K562 (cell line): ENCODE results near the gene WFIKKN1. TPM values are rescaled to one million over a fixed set of nuclear protein-coding genes. Genes with fewer than 3 reads are reported as not detected.

Experiments used
- CBFA2T3 ChIP-seq: fragments of 450-650 bp; IDR thresholded peaks from 2 replicates; pipeline ENCODE4 v1.6.1; 2017
- CTCF ChIP-seq, 3 experiments: IDR thresholded peaks in 2 of 3; conservative IDR thresholded peaks in 1 of 3; 2 replicates each; pipeline ENCODE4 v1.5.1; 2011 to 2012; ENCODE audit warnings: low read length in 3 of 3, mild to moderate bottlenecking in 3 of 3, control low read depth in 2 of 3, improper control_type of control experiment in 1 of 3, inconsistent platforms in 1 of 3, low read depth in 1 of 3, mixed read lengths in 1 of 3, moderate library complexity in 1 of 3; ENCODE audit not compliant: insufficient read depth in 2 of 3
- EGR1 ChIP-seq: fragments of 450-650 bp; conservative IDR thresholded peaks from 2 replicates; pipeline ENCODE4 v1.6.1; 2017; ENCODE audit warnings: mild to moderate bottlenecking
- ETV5 ChIP-seq: sonication (generic); formaldehyde crosslinking; IDR thresholded peaks from 2 replicates; pipeline ENCODE4 v1.4.0; 2020; ENCODE audit warnings: low read depth, mild to moderate bottlenecking, missing genetic modification reagents
- GATAD2A ChIP-seq: fragments of 450-650 bp; IDR thresholded peaks from 2 replicates; pipeline ENCODE4 v1.6.1; 2017
- HCFC1 ChIP-seq: IDR thresholded peaks from 2 replicates; pipeline ENCODE4 v1.6.1; 2012; ENCODE audit warnings: low read depth, low read length, improper control_type of control experiment
- HINFP ChIP-seq: fragments of 450-650 bp; conservative IDR thresholded peaks from 2 replicates; pipeline ENCODE4 v1.6.1; 2016; ENCODE audit warnings: missing genetic modification characterization, low read depth, mild to moderate bottlenecking, control low read depth, missing compliant biosample characterization
- HIVEP1 ChIP-seq: fragments of 250-450 bp; sonication (Bioruptor Pico); IDR thresholded peaks from 2 replicates; pipeline ENCODE4 v1.4.0; 2020; ENCODE audit warnings: mild to moderate bottlenecking
- HMGXB4 ChIP-seq: sonication (generic); formaldehyde crosslinking; IDR thresholded peaks from 2 replicates; pipeline ENCODE4 v1.8.1; 2023; ENCODE audit warnings: mild to moderate bottlenecking, missing genetic modification reagents
- MCM5 ChIP-seq: fragments of 450-650 bp; IDR thresholded peaks from 2 replicates; pipeline ENCODE4 v1.6.1; 2016; ENCODE audit warnings: low read depth
- MCM7 ChIP-seq, 2 experiments: fragments of 450-650 bp; IDR thresholded peaks; 2 replicates each; pipeline ENCODE4 v1.6.1; 2016 to 2018
- MTA3 ChIP-seq: fragments of 450-650 bp; formaldehyde crosslinking; IDR thresholded peaks from 2 replicates; pipeline ENCODE4 v1.6.1; 2017; ENCODE audit warnings: mild to moderate bottlenecking, borderline replicate concordance
- NFE2 ChIP-seq: IDR thresholded peaks from 2 replicates; pipeline ENCODE4 v1.6.1; 2014; ENCODE audit warnings: antibody characterized with exemption, low read depth
- PTBP1 ChIP-seq: fragments of 200-400 bp; formaldehyde crosslinking; IDR thresholded peaks from 2 replicates; pipeline ENCODE4 v1.6.1; 2017; ENCODE audit warnings: low read depth, low read length
- RFX7 ChIP-seq: fragments of 250-450 bp; sonication (Bioruptor Pico); IDR thresholded peaks from 2 replicates; pipeline ENCODE4 v1.5.1; 2021; ENCODE audit warnings: mild to moderate bottlenecking
- RHOXF2B ChIP-seq: fragments of 250-450 bp; sonication (Bioruptor Pico); conservative IDR thresholded peaks from 2 replicates; pipeline ENCODE4 v1.5.1; 2021
- RUNX1 ChIP-seq: sonication (generic); IDR thresholded peaks from 2 replicates; pipeline ENCODE4 v1.6.1; 2016; ENCODE audit warnings: antibody characterized with exemption, low read depth
- SETDB1 ChIP-seq: IDR thresholded peaks from one replicate; pipeline ENCODE4 v1.6.1; 2012; ENCODE audit warnings: low read length, control low read depth, inconsistent platforms
- SMAD1 ChIP-seq: fragments of 150-350 bp; IDR thresholded peaks from 2 replicates; pipeline ENCODE4 v1.6.1; 2014; ENCODE audit warnings: low read length, low read depth; ENCODE audit not compliant: partially characterized antibody
- SRSF7 ChIP-seq: fragments of 200-400 bp; formaldehyde crosslinking; optimal IDR thresholded peaks from 2 replicates; pipeline ENCODE3; 2017; ENCODE audit warnings: mild to moderate bottlenecking, low read depth, low read length
- SRSF9 ChIP-seq: fragments of 200-400 bp; formaldehyde crosslinking; IDR thresholded peaks from 2 replicates; pipeline ENCODE4 v1.6.1; 2017; ENCODE audit warnings: low read depth, low read length, borderline replicate concordance
- ZBTB17 ChIP-seq: fragments of 450-650 bp; formaldehyde crosslinking; IDR thresholded peaks from 2 replicates; pipeline ENCODE4 v1.4.0; 2020; ENCODE audit warnings: mild to moderate bottlenecking
- ZBTB43 ChIP-seq: sonication (generic); formaldehyde crosslinking; IDR thresholded peaks from 2 replicates; pipeline ENCODE4 v1.8.0; 2023; ENCODE audit warnings: mild to moderate bottlenecking, missing genetic modification reagents
- ZNF253 ChIP-seq: fragments of 250-450 bp; sonication (Bioruptor Pico); conservative IDR thresholded peaks from 2 replicates; pipeline ENCODE4 v1.6.1; 2021; ENCODE audit warnings: mild to moderate bottlenecking
- ZNF445 ChIP-seq: fragments of 250-450 bp; sonication (Bioruptor Pico); IDR thresholded peaks from 2 replicates; pipeline ENCODE4 v1.4.0; 2020; ENCODE audit warnings: low read depth, mild to moderate bottlenecking, moderate library complexity
- ZNF780A ChIP-seq: fragments of 250-450 bp; sonication (Bioruptor Pico); IDR thresholded peaks from 2 replicates; pipeline ENCODE4 v1.5.0; 2021; ENCODE audit warnings: mild to moderate bottlenecking
- polyA plus RNA-seq, 8 experiments: library from polyadenylated mRNA; depleted of rRNA in 4 of 8; stranded (reverse) in 5 of 8; unstranded in 3 of 8; fragments of >200 nt; fragmentation: Nextera tagmentation in 2 of 8; fragmentation: Illumina TruSeq in 1 of 8; extraction: Ambion mirVana in 2 of 8; extraction: Trizol in 1 of 8; gene quantifications; 2 replicates each; pipeline versions ENCODE4 v1.2.1 to v1.2.3, GENCODE V29; 2011 to 2014; ENCODE audit warnings: inconsistent platforms in 1 of 8, missing spikeins in 1 of 8
- total RNA-seq, 7 experiments: library from RNA; depleted of rRNA in 6 of 7; stranded (reverse); fragments of >200 nt in 6 of 7; fragmentation: Illumina TruSeq in 2 of 7; extraction: Trizol in 2 of 7; gene quantifications; 2 replicates each; pipeline versions ENCODE4 v1.2.1 to v1.2.3, GENCODE V29; 2011 to 2021; ENCODE audit warnings: low replicate concordance in 1 of 7

The WFIKKN1 gene
- total and polyA plus RNA-seq, 9 of the 15 experiments (the other 6 are each of a cell fraction or from before 2014, with no cell fraction given), result 0.14 to 1.1 (median 0.50) TPM; not detected in 4

- TF ChIP-seq CTCF (IDR thresholded peaks at IDR 0.05 in 2 of 3, conservative IDR thresholded peaks at IDR 0.05 in 1 of 3; ENCODE audit: insufficient read depth in 2 of 3, low read depth in 1 of 3, low read length in 3 of 3) (no peak), CBFA2T3 (no peak), HMGXB4 (peak; percentile 43; the same call in 1 of the 2 replicates), HIVEP1 (CRISPR knock-in tag) (peak; percentile 17; the same call in 1 of the 2 replicates), MCM7 (IDR thresholded peaks at IDR 0.05) (no peak), ZBTB43 (CRISPR knock-in tag) (no peak), MCM5 (no peak), RFX7 (no peak), ETV5 (CRISPR knock-in tag) (no peak), SETDB1 (no peak), SRSF9 (no peak), RUNX1 (no peak), SRSF7 (no peak), HINFP (tag) (no peak), MTA3 (no peak), HCFC1 (no peak), NFE2 (no peak), ZNF253 (CRISPR knock-in tag) (peak; percentile 75), ZBTB17 (CRISPR knock-in tag) (peak; percentile 53; the same call in 1 of the 2 replicates), PTBP1 (0 out of 2 replicates have a peak, but pooled peaks have one; percentile 29), EGR1 (peak; percentile 89), ZNF780A (no peak), ZNF445 (CRISPR knock-in tag) (peak; percentile 50; the same call in 1 of the 2 replicates), SMAD1 (no peak), GATAD2A (no peak), RHOXF2B (peak; percentile 93; the same call in 1 of the 2 replicates)
Measured at GRCh38 chr16:683396-684070, 52.7 kb downstream of the WFIKKN1 start (continued).
